RWPE2 (cell line): ENCODE data around the gene SPON1.

Experiments
- ATAC-seq: fragments of 200-7000 bp; cut with Tn5 transposase; 3 replicates; pipeline ENCODE4 v1.9.1; 2021; ENCODE audit warnings: low read depth
- DNase-seq: peaks from one replicate; pipeline ENCODE4 v3.0.0-alpha.2; 2020; ENCODE audit warnings: low spot score
- H3K27ac ChIP-seq: fragments of 450-650 bp; 2 replicates; pipeline ENCODE4 v1.5.1; 2017; ENCODE audit warnings: mild to moderate bottlenecking; ENCODE audit not compliant: poor library complexity, severe bottlenecking
- H3K27me3 ChIP-seq: fragments of 250-450 bp; sonication (Bioruptor Pico); 2 replicates; pipeline ENCODE4 v1.5.1; 2021; ENCODE audit warnings: mild to moderate bottlenecking, moderate library complexity; ENCODE audit not compliant: insufficient read depth, poor library complexity, severe bottlenecking
- H3K36me3 ChIP-seq: fragments of 250-450 bp; sonication (Bioruptor Pico); 2 replicates; pipeline ENCODE4 v1.5.1; 2020; ENCODE audit warnings: low read depth, mild to moderate bottlenecking, moderate library complexity
- H3K4me1 ChIP-seq: fragments of 250-450 bp; sonication (Bioruptor Pico); 2 replicates; pipeline ENCODE4 v1.5.1; 2021; ENCODE audit warnings: mild to moderate bottlenecking, moderate library complexity; ENCODE audit not compliant: insufficient read depth, poor library complexity, severe bottlenecking
- H3K4me3 ChIP-seq: fragments of 250-450 bp; sonication (Bioruptor Pico); 2 replicates; pipeline ENCODE4 v1.5.1; 2021; ENCODE audit warnings: mild to moderate bottlenecking, moderate library complexity; ENCODE audit not compliant: severe bottlenecking
- H3K9me3 ChIP-seq: fragments of 250-450 bp; sonication (Bioruptor Pico); 2 replicates; pipeline ENCODE4 v1.5.1; 2021; ENCODE audit warnings: mild to moderate bottlenecking, moderate library complexity; ENCODE audit not compliant: severe bottlenecking
- TF ChIP-seq, protein P1 (sequence below): fragments of 450-650 bp; IDR thresholded peaks from one replicate; pipeline ENCODE4 v1.5.1; 2017; ENCODE audit warnings: mild to moderate bottlenecking, moderate library complexity; ENCODE audit not compliant: poor library complexity, severe bottlenecking

SPON1 gene

DNA sequence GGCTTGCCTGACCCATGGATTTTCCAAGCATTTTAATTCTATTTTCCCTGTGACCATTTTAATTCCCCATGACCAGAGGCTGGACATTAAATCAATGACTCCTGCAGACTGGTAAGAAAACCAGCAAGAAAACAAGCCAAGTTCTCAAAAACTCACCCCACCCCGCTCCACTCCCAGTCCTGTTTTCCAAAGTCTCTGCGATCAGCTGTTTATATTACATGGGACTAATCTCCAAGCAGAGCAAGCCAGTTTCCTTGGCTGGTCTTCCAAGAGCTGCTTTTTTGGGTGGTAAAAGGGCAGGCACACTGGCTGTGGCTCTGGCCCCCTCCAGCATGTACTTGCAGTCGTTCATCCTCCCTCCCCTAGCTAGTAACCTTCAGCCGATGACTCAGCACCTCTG is 298.5 kb downstream of the SPON1 start:
- no peaks in the 10 kb centered on the region for H3K36me3 ChIP-seq
- H3K27ac ChIP-seq = no peak overlapping the region
- no peaks in the 10 kb centered on the region for H3K27me3 ChIP-seq
- ATAC-seq (no peak), DNase-seq (no peak)
- no peak overlapping the region for H3K4me3 ChIP-seq
- TF ChIP-seq, protein P1, sequence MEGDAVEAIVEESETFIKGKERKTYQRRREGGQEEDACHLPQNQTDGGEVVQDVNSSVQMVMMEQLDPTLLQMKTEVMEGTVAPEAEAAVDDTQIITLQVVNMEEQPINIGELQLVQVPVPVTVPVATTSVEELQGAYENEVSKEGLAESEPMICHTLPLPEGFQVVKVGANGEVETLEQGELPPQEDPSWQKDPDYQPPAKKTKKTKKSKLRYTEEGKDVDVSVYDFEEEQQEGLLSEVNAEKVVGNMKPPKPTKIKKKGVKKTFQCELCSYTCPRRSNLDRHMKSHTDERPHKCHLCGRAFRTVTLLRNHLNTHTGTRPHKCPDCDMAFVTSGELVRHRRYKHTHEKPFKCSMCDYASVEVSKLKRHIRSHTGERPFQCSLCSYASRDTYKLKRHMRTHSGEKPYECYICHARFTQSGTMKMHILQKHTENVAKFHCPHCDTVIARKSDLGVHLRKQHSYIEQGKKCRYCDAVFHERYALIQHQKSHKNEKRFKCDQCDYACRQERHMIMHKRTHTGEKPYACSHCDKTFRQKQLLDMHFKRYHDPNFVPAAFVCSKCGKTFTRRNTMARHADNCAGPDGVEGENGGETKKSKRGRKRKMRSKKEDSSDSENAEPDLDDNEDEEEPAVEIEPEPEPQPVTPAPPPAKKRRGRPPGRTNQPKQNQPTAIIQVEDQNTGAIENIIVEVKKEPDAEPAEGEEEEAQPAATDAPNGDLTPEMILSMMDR = no peak
- H3K9me3 ChIP-seq = no peaks in the 10 kb centered on the region
- H3K4me1 ChIP-seq = peaks cover 4% of the 10 kb centered on the region

DNA sequence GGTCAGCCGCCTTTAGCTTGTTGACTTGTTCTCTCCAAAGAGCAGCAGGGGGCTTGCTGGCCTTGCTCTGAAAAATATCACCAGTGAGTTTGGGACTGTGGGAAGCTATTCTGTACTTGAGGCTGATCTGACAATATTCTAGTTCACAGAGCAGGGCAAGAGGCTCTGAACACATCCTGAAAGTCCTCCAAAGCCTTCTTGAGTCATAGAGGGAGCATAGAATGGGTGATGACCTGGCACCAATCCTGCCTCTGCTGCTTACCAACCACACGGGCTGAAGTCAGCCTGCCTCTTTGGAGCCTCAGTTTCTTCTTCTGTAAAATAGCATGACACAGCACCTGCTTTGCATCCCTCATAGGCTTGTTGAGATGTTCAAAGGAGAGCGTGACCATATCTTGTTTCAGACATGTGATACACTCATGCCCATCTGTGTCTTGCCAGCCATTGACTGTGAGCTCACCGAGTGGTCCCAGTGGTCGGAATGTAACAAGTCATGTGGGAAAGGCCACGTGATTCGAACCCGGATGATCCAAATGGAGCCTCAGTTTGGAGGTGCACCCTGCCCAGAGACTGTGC is 299.8 kb downstream of the SPON1 start:
- Histone ChIP-seq H3K36me3 (no peaks in the 10 kb centered on the region; the same call in 1 of the 2 replicates), H3K27ac (no peak overlapping the region), H3K9me3 (no peaks in the 10 kb centered on the region), H3K4me3 (no peak overlapping the region), H3K27me3 (no peaks in the 10 kb centered on the region), H3K4me1 (peaks cover 4% of the 10 kb centered on the region)
- TF ChIP-seq, protein P1 = no peak
- ATAC-seq (no peak), DNase-seq (no peak)

DNA sequence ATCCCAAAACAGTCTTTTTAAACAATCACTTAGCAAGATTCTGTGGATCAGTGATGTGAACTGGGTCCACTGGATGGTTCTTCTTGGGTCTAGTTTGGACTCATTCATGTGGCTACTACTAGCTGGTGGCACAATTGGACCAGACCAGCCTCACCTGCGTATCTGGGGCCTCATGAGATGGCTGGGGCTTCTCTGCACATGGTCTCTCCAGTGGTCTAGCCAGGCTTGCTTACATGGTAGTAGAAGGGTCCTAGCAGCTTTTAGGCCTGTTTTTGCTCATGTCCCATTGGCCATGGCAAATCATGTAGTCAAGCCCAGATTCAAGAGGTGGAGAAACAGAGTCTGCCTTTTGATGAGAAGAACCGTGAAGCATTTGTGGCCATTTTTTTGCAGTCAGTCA is 302.4 kb downstream of the SPON1 start:
- H3K36me3 ChIP-seq = no peaks in the 10 kb centered on the region; the same call in 1 of the 2 replicates
- DNase-seq = no peak
- H3K27ac ChIP-seq = no peak overlapping the region
- H3K4me1 ChIP-seq = no peaks in the 10 kb centered on the region
- H3K27me3 ChIP-seq = no peaks in the 10 kb centered on the region
- TF ChIP-seq, protein P1 = no peak
- H3K9me3 ChIP-seq = no peaks in the 10 kb centered on the region
- H3K4me3 ChIP-seq = no peak overlapping the region
- ATAC-seq = no peak

DNA sequence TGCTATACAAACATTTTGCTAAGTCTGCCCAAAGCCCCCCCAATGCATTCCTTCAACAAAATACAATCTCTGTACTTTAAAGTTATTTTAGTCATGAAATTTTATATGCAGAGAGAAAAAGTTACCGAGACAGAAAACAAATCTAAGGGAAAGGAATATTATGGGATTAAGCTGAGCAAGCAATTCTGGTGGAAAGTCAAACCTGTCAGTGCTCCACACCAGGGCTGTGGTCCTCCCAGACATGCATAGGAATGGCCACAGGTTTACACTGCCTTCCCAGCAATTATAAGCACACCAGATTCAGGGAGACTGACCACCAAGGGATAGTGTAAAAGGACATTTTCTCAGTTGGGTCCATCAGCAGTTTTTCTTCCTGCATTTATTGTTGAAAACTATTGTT is 304.1 kb downstream of the SPON1 start:
- DNase-seq = no peak
- Histone ChIP-seq H3K4me3 (no peak overlapping the region), H3K4me1 (no peaks in the 10 kb centered on the region), H3K27me3 (no peaks in the 10 kb centered on the region), H3K9me3 (no peaks in the 10 kb centered on the region), H3K36me3 (no peaks in the 10 kb centered on the region; the same call in 1 of the 2 replicates), H3K27ac (no peak overlapping the region)
- ATAC-seq = no peak
- TF ChIP-seq, protein P1 = no peak

DNA sequence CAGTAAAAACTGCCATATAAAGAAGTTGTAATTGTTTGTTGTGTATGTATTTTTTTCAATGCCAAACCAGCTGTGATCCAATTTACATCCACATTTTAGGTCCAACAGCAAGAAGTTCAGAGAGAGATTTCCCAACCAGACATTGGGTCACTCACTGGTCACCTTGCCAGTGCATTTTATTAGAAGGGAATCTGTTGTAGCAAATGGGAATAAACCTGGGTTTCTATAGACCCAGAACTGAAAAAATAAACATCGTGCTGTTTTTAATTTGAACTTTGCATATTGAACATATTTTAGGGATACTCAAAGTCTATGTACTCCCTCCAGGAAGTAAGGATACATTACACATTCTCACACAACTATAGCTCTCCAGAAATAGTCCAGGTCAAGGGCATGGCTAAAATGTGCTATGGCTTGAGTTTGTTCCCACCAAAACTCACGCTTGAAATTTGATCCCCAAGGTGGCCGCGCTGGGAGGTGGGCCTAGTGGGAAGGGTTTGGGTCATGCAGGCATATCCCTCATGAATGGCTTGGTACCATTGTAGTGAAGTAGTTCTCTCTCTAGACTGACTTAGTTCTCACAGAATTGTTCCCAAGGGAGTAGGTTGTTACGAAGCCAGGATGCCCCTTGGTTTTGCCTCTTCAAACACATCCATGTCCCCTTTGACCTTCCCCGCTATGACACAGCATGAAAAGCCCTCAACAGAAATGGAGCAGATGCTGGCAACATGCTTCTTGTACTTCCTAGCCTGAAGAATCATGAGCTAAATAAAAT is 305.5 kb downstream of the SPON1 start:
- ATAC-seq (no peak), DNase-seq (no peak)
- Histone ChIP-seq H3K4me1 (no peaks in the 10 kb centered on the region), H3K4me3 (no peak overlapping the region), H3K27ac (no peak overlapping the region), H3K27me3 (no peaks in the 10 kb centered on the region), H3K36me3 (peaks cover 4% of the 10 kb centered on the region), H3K9me3 (no peaks in the 10 kb centered on the region)
- TF ChIP-seq, protein P1 = no peak
